HCT116 (cell line): ENCODE results near the gene TSPYL6.

ENCODE experiments used
- CTCF ChIP-seq, 3 experiments: fragments of 200-600 bp in 1 of 3; sonication (generic) in 1 of 3; IDR thresholded peaks in 2 of 3; conservative IDR thresholded peaks in 1 of 3; 2 replicates each; pipeline ENCODE4 v1.5.1; 2012 to 2017; ENCODE audit warnings: low read depth in 2 of 3, low read length in 2 of 3, antibody characterized with exemption in 1 of 3, borderline replicate concordance in 1 of 3, control low read depth in 1 of 3, mild to moderate bottlenecking in 1 of 3, mixed read lengths in 1 of 3, mixed run types in 1 of 3, moderate library complexity in 1 of 3; ENCODE audit not compliant: insufficient read depth in 1 of 3
- EGR1 ChIP-seq: IDR thresholded peaks from 2 replicates; pipeline ENCODE4 v1.6.1; 2012; ENCODE audit warnings: low read depth
- ELF1 ChIP-seq: IDR thresholded peaks from 2 replicates; pipeline ENCODE4 v1.6.1; 2012; ENCODE audit warnings: low read depth, borderline replicate concordance
- EZH2 ChIP-seq: fragments of 200-600 bp; sonication (generic); IDR thresholded peaks from 2 replicates; pipeline ENCODE4 v1.6.1; 2017; ENCODE audit warnings: antibody characterized with exemption, mixed run types
- POLR2A ChIP-seq: IDR thresholded peaks from 2 replicates; pipeline ENCODE4 v1.7.0; 2011; ENCODE audit warnings: borderline replicate concordance; ENCODE audit not compliant: insufficient read depth, insufficient read length; ENCODE audit errors: extremely low read depth
- POLR2AphosphoS5 ChIP-seq: IDR thresholded peaks from 2 replicates; pipeline ENCODE4 v1.6.1; 2011; ENCODE audit warnings: mild to moderate bottlenecking, low read depth, low read length, moderate library complexity
- RAD21 ChIP-seq: IDR thresholded peaks from 2 replicates; pipeline ENCODE4 v1.6.1; 2012; ENCODE audit warnings: low read depth, mild to moderate bottlenecking
- TCF7L2 ChIP-seq: IDR thresholded peaks from 2 replicates; pipeline ENCODE4 v1.7.0; 2011; ENCODE audit warnings: borderline replicate concordance, inconsistent platforms; ENCODE audit not compliant: insufficient read depth, insufficient read length; ENCODE audit errors: extremely low read depth
- ZBTB33 ChIP-seq: IDR thresholded peaks from 2 replicates; pipeline ENCODE4 v1.6.1; 2011; ENCODE audit warnings: mild to moderate bottlenecking, low read length, moderate library complexity; ENCODE audit not compliant: insufficient replicate concordance; ENCODE audit errors: extremely low read depth

- TF ChIP-seq EZH2 (no peak), ELF1 (no peak), CTCF (IDR thresholded peaks at IDR 0.05 in 2 of 3, conservative IDR thresholded peaks at IDR 0.05 in 1 of 3; ENCODE audit: borderline replicate concordance in 1 of 3, insufficient read depth in 1 of 3, low read depth in 2 of 3, low read length in 2 of 3) (no peak), POLR2A (no peak), ZBTB33 (no peak), POLR2AphosphoS5 (no peak), RAD21 (no peak), EGR1 (no peak), TCF7L2 (no peak)
Observed at GRCh38 chr2:54254180-54254579, 1.8 kb downstream of the TSPYL6 start.
